CMK (cell line): ENCODE data around the gene GATB.

ENCODE experiments used
- DNase-seq: peaks from one replicate; pipeline ENCODE4 v3.0.0-alpha.2; 2010; ENCODE audit warnings: low read depth

Gene GATB

DNA sequence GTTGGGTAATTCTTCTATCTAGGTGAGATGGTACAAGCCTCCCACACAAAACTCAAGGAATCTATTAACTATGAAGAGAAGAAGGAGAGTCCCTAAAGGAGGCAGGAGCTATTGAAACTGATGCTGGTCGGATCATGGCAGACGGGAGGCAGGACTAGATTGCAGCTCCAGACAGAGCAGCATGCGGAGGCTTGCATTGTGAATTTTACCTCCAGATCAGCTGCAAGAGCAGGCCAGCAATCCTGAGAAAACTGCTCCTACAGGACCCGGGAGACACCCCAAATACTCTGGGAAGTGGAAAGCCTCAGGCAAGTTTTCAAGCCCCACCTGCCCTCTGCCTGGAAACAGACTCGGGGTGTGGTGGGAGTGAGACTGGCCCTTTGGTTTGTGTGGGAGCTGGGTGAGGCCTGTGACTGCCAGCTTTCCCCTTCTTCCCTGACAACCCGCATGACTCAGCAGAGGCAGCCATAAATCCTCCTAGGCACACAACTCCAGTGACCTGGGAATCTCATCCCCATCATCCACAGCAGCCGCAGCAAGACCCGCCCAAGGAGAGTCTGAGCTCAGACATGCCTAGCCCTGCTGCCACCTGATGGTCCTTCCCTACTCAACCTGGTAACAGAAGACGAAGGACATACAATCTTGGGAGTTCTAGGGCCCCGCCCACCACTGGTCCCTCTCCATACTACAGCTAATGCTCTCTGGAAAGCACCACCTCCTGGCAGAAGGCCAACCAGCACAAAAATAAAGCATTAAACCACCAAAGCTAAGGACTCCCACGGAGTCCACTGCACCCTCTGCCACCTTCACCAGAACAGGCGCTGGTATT is 30.9 kb downstream of the GATB start:
- DNase-seq, result no peak

DNA sequence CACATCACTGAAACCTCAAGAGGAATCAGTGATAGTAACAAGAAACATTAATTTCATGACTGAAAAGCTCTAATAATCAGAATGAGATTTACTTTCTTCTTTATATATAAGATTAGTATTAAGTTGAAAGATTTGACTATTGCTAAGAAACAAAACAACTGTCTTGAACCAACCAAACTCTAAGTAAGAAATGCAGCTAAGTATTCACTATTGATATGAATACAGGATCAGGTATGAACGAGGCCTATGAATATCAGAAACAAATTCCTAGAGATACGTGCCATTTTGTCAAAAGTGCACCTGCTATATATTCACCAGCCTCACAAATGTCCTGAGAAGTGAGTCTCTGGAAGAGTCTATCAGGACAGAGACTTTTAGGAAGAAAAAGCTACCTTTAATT is 32.1 kb downstream of the GATB start:
- no peak for DNase-seq

DNA sequence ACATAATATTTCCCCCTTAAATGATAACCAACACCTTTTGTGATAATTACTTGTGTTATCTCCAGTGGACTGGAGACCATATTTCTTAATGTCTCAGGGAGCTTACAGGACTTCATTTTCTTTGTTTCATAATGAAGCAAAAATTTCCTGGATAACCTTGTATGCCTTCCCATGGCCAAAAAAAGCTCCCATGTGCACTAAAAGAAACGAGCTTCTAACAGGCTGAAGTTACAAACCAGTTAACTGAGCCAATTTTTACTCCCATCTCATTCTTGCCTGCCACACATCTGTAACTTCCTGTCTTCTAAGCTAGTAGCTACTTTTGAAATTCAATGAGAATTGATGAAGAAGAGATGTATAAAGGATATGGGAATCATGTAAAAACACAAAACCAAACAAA is 32.8 kb downstream of the GATB start:
- no peak for DNase-seq

DNA sequence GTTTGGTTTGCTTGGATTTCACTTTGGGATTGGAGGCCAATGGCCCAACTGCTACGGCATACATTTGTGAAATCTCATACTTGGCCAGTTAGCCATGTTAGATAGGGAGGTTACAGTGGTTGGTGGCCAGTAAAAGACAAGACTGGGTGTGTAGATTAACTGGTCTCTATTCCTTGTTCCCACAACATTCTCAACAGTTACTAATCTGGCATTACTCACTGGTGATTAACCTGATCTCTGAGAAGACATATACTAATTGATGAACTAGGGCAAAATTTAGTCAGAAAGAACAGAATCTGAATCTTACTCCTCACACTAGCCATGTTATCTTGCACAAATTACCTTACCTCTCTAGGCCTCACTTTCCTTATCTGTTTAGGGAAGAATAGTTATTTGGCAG is 33.4 kb downstream of the GATB start:
- DNase-seq, result no peak

DNA sequence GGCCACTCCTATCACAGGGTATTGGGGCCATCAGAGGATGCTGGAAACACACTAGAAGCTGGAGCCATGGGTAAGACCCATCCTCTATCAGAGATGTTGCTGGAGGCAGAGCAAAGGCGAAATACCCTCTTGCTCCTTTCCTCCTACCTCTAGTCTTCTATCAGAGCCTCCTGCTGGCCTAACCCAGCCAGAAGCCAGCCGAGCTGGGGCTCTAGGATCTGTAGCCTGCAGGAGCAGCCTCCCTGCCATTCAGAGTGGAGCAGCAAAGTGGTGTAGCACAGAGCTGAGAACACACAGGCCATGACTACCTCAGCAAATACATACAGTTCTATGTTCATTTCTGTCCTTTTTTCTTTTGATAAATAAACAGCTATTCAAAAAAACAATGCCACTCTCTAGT is 35.7 kb downstream of the GATB start:
- DNase-seq, result no peak

DNA sequence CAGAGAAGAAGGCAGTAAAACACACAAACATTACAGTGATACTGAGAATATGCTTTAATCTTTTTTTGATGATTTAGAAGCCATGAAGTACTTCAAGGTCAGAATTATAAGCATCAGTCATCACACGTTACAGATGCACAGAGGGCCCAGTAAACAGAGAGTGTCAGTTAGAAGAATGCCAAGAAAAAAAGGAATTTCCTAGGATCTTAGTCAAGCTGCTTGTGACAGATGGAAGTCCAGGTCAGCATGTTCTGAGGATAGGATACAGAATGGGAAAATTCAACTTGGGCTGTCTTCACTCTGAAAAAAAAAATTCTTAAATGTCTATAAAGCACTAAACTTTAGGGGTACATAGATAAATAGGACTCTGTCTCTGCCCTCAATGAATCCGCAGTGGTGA is 38.9 kb downstream of the GATB start:
- no peak for DNase-seq

DNA sequence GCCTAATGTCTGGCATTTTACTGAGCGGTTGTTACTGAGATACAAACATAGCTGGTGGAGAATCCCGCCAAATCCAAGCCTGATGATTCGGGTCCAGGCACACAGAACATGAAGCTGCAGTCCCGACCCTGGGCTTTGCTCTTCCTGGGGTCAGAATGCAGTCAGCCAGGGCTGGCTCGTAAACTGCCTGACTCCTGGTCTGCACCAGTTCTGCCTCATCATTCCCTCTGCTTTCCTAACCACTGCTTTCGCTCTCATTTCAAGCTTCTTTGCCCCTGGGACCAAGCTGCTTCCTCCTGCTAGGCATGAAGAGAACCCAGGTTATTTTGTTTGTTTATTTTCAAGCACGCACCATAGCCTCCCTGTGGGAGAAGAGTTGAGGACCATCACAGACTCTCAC is 39.3 kb downstream of the GATB start:
- DNase-seq, result no peak

DNA sequence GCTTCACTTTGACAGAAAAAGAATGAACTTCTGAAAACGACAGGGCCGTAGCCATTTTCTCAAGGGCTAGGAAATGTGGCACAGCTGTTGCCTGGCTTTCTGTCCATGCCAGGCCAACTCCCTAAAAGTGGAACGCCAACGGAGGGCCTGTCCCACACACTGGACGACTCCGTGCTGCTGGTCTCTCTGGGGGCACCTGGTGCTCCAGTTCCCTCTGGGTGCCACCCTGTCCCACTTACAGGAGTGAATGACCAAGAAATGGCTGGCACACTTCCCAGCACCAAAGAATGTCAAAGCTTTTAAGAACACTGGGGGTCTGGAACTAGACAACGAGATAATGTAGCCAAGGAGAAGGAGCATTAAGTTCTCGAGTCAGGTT is 40.9 kb downstream of the GATB start:
- no peak for DNase-seq

DNA sequence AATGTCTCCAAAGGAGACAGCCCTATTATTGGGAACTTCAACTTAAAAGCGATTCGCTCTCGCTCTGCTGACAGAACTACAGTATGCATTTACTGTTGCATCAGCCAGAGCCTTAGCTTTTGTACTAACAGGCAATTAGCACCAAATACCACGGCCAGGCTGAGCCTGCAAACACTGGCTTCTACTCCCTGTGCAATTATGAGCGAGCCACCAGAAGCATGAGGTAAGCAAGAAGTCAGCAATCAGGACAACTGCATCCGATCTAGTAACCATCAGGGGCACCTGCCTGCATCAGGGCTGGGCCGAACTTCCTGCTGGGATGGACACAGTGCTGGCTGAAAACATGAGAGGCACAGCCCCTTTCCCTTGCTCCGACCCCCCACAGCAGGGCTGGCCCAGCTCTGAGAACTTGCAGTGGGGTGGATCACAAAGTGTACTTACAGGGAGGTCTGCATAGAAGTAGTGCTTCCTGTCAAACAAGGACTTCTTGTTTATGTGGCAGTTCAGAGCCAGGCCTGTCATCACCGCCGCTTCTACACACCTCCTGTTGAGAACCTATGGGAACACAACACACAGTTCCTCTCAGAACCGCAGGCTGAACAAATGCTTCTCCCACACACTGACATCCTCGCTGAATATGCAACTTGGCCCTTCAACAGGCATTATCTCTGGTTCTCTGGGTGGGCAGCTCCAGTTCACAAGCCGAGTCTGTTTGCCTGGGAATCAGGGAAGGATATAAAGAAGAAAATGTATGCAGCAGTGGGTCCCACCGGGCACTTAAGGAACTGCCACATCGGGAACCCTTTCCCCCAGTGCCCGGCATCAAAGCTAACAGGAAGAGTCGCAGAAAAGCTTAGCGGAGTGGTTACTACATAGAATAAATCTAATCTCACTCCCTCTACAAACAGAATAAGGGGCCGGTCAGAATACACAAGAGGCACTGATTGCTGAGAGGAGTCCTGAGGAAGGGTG is 41.5 kb downstream of the GATB start:
- no peak for DNase-seq

DNA sequence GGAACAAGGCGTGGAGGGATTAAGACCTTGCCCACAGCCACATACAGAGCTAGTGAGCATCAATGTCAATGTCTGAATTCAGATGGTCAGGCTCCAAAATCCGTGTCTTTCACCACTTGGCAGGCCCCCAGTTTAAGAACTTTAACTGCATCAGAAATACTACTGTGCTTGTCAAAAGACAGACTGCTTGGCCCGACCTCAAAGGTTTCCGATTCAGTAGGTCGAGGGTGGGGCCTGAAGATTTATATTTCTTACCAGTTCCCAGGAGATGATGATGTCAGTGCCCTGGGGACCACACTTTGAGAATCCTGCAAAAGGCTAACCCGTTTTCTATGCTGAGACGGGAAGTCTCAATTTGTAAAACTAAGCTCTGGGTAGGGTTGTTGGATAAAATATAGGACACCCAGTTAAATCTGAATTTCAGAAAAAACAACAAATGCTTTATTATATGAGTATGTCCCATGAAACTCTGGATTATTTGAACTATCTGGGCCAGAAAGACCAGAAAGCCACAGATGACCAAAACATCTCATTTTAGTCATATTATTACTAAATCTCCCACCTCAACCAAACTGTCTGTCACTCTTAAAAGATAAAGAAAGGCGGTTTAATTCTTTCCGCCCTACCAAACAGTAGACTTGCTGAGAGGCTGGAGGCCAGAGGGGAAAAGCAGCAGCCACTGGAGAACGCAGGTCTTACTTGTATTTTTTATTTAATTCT is 42.7 kb downstream of the GATB start:
- no peak for DNase-seq

DNA sequence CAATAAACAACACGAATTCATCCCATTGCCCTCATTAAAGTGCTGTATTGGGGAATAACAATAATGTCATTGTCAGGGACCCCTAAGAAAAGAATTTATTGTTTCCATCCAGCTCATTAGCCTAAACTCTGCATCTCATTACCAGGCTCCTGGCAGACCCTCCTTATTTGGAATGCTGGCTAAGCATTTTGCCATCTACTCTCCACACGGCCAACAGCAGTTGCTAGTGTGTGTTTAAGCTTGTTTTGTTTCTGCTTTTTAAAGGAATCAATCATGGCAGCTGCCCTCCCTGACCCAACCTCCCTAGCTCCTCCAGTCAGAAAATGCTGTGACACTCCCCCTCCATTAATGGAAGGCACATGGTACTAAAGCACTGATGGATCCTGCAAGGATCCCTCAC is 43.5 kb downstream of the GATB start:
- no peak for DNase-seq

DNA sequence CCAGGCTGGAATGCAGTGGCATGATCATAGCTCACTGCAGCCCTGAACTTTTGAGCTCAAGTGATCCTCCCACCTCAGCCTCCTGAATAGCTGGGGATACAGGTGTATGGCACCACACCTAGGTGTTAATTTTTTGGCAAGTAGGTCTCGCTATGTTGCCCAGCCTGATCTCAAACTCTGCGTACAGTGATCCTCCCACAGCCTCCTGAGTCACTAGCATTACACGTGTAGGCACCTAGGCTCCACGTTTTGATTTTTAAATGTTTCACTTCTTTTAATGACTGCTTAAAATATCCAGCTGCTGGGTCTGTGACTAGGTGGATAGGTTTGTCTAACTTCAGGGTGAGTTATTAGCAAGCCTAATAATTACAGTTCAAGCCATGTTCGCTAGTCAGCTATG is 44.5 kb downstream of the GATB start:
- DNase-seq, result no peak

DNA sequence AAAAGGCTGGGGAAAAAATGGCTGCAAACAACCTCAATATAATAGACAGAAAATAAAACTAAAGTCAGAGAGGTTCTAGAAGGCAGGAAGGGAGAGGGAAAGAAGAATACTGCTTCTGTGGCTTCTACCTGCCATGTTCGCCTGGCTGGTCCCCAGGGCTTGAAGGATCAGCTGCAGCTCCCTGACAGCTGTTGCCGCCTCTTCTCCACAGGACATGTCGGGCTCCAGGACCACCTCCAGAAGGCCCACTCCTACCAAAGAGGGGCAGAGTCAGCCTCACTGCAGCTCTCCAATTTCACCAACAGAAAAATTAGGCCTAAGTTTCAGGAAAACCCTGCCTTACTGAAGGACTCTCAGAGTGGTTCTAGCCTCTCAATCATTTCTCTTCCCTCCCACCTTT is 44.9 kb downstream of the GATB start:
- DNase-seq, result no peak

DNA sequence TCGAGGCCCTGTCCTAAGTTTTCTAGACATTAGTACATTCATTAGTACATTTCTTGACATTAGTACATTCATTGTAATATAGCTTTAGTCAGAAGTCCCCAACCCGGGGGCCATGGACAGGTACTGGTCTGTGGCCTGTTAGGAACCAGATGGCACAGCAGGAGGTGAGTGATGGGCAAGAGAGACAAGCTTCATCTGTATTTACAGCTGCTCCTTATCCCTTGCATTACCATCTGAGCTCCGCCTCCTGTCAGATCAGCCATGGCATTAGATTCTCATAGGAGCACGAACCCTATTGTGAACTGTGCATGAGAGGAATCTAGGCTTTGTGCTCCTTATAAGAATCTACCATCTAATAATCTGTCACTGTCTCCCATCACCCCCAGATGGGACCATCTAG is 48.0 kb downstream of the GATB start:
- DNase-seq, result no peak

DNA sequence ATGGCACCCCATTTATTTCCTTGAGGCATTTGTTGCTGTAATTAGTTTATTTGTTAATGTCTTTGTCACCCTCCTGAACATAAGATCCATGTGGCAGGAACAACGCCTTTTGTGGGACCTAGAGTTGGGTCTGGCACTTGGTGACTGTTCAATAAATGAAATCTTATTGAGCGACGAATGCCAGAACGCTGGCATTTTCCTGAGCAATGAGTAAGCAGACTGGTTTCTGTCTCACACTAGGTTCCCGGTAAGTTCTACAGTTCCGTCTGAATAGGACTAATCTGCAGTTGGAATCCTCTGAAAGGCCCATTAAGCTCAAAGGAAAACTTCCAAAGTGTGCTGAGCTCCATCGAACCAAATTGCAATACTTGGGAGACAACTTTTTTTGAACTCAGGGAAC is 49.2 kb downstream of the GATB start:
- no peak for DNase-seq

DNA sequence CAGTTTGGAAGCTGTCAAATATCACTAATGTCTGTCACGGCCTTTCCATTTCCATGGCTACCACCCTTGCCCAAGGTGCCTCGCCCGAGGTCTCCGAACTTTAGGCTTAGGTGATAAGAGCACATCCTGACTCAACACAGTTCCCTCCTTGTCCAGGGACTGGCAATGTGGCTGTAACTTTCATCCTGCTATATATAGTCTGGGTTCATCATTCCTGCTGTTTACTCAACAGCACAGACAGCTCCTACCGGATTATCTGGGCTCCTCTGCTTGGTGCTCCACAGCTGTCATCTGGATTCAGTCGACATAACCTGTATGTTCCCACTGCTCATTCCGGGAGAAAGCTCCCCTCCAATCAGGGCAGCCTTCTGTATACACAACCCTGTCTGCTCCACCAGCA is 51.2 kb downstream of the GATB start:
- DNase-seq, result no peak

DNA sequence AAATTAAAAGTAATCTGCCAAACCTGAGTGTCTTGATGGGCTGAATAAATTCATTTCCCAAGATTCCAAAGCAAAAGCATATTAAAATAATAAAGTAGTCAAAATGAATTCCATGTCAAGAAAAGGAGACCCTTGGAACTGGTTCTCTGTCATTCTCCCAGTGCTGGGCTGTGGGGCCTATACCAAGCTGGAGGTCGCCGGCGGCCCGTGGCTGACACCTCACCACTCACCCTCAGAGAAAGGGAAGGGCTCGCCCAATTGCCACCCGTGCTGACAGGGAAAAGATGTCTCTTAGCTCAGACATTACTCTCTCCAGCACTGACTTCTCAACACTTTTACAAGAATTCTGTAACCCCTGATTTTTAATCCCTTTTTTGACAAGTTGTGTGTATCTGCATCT is 51.7 kb downstream of the GATB start:
- no peak for DNase-seq

DNA sequence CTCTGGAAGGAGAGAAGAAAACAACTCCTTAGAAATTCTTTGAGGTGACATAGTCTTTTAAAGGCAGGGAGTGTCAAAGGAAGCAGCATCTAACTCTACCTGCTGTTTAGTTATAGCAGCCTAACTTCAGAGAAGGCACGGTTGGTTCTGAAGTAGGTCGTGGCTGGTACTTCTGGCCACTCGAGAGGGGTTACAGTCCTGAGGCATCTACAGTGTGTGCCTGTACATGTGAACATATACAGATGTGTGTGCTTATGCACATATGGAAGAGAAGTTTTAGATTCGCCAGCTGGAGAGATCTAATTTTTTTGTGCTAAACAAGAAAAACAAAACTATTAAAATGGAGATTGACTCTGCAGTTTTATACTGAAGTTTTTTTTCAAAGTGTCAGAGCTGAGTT is 52.7 kb downstream of the GATB start:
- no peak for DNase-seq

DNA sequence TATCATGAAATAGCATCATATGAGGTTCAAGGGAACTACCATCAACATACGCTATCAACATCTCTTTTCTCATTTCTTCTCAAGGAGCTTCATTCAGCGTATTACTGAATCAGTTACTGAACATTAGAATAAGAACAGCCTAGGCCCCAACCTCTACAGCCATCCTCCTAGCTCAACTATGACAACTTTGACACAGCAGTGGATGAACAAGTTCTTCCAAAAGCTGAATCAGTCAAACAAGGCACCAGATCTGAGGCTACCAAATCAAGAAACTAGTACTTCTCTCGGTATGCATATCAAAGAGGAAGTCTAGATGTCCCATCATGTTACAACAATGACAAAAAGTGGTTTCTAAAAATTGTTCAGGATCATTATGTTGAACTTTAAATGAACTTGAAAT is 57.4 kb downstream of the GATB start:
- DNase-seq, result no peak

DNA sequence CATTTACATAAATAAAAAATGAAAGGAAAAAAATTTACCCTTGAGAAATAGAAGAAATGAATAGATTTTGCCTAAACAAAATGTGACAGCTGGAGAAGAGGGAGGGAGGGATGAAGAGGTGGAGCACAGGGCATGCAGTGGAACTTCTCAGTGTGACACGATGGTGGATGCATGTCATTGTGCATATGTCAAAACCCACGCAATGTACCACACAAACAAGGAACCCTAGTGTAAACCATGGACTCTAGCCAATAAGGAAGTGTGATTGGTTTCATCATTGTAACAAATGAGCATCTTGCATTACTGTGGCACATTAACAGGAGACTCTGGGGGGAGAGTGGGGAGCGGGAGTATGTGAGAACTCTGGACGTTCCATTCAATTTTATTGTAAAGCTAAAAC is 58.6 kb downstream of the GATB start:
- DNase-seq, result no peak

DNA sequence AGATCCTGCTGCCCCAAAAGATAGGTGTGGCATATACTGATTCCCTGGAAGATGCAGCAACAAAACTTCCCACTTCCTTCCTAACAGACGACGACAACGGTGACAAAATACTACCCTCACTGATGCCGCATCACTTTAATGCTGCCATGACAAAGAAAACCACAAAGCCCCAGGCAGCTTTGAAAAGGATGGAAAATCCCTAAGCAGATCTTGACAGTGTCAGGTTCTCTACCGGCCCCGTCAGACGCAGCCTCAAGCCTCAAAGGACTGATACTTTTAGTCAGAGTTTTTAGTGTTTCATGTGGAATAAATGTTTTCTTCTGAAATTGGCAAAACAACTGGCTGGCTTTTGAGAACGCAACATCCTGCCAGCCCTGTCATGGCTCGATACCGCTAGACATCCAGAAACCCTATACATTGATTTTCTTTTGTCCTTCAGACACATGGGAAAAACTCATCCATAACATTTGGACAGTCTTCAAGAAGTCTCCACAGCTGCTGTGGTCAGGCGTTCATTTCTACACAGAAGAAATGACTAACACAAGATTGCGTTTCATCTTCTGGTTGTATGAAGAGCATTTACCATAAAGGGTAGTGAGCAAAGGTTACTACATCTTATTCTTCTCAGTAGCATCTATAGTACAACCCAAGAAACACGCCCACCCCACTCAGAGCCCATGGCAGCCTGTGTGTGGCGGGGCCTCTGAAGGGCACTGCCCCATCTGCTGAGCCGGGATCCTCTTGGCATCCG is 60.1 kb downstream of the GATB start:
- DNase-seq, result no peak

DNA sequence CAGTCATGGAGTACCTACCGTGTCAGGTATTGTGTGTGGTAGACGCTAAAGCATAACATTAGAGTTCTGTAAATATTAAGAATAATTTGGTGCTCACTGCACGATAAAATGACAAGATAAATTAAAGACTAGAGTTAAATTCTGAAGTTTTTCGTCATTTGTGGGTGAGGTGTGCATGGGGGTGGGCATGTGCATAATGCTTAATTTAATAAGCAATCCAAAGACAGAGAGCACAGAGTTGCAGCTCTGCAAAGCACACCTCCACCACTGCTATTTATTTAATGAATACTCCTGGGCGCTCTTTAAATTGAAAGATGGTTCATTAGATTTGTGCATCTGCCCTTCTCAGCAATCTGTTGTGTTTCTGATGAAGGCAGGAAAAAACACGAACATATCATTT is 62.6 kb downstream of the GATB start:
- DNase-seq, result no peak
